H9 (cell line): ENCODE results near the gene JPT2. TPM values are rescaled to one million over a fixed set of nuclear protein-coding genes. Genes with fewer than 3 reads are reported as not detected.

ENCODE experiments used
- DNase-seq: peaks from one replicate; pipeline ENCODE4 v3.0.0-alpha.2; 2017
- H2AFZ ChIP-seq: one replicate; pipeline ENCODE4 v1.6.1; 2013; ENCODE audit warnings: mild to moderate bottlenecking, low read length, control low read depth, moderate library complexity
- H2AK5ac ChIP-seq: 2 replicates; pipeline ENCODE4 v1.6.1; 2013; ENCODE audit warnings: low read length, control low read depth, mixed read lengths; ENCODE audit not compliant: insufficient read length
- H2BK120ac ChIP-seq: one replicate; pipeline ENCODE4 v1.6.1; 2013; ENCODE audit warnings: low read depth, mild to moderate bottlenecking, low read length, control low read depth, inconsistent platforms; ENCODE audit not compliant: poor library complexity, severe bottlenecking
- H2BK12ac ChIP-seq: 2 replicates; pipeline ENCODE4 v1.6.1; 2013; ENCODE audit warnings: low read length, control low read depth, mixed read lengths, low read depth; ENCODE audit not compliant: insufficient read length
- H2BK15ac ChIP-seq: 2 replicates; pipeline ENCODE4 v1.6.1; 2013; ENCODE audit warnings: low read depth, low read length, control low read depth
- H2BK20ac ChIP-seq: one replicate; pipeline ENCODE4 v1.6.1; 2013; ENCODE audit warnings: low read depth, mild to moderate bottlenecking, low read length, control low read depth, inconsistent platforms; ENCODE audit not compliant: poor library complexity, severe bottlenecking
- H2BK5ac ChIP-seq: 2 replicates; pipeline ENCODE4 v1.6.1; 2013; ENCODE audit warnings: low read length, control low read depth, mixed read lengths; ENCODE audit not compliant: insufficient read length
- H3K14ac ChIP-seq: 2 replicates; pipeline ENCODE4 v1.6.1; 2013; ENCODE audit warnings: low read length, control low read depth; ENCODE audit not compliant: insufficient read depth
- H3K18ac ChIP-seq: 2 replicates; pipeline ENCODE4 v1.6.1; 2013; ENCODE audit warnings: low read depth, mild to moderate bottlenecking, mixed read lengths, low read length, control low read depth; ENCODE audit not compliant: insufficient read length
- H3K23ac ChIP-seq: 2 replicates; pipeline ENCODE4 v1.6.1; 2013; ENCODE audit warnings: low read length, control low read depth, mixed read lengths, low read depth; ENCODE audit not compliant: insufficient read length
- H3K23me2 ChIP-seq: 2 replicates; pipeline ENCODE4 v1.6.1; 2013; ENCODE audit warnings: low read depth, mild to moderate bottlenecking, mixed read lengths, low read length, control low read depth; ENCODE audit not compliant: insufficient read length, poor library complexity, severe bottlenecking
- H3K27ac ChIP-seq: 2 replicates; pipeline ENCODE4 v1.5.1; 2013; ENCODE audit warnings: low read length, control low read depth, mixed read lengths, low read depth; ENCODE audit not compliant: insufficient read length
- H3K27me3 ChIP-seq: 2 replicates; pipeline ENCODE4 v1.6.1; 2013; ENCODE audit warnings: low read length, control low read depth, inconsistent platforms; ENCODE audit not compliant: insufficient read depth
- H3K4ac ChIP-seq: 2 replicates; pipeline ENCODE4 v1.6.1; 2013; ENCODE audit warnings: low read depth, mild to moderate bottlenecking, control low read depth, inconsistent platforms, low read length, moderate library complexity
- H3K4me1 ChIP-seq: 2 replicates; pipeline ENCODE4 v1.6.1; 2013; ENCODE audit warnings: low read length, control low read depth, inconsistent platforms; ENCODE audit not compliant: insufficient read depth
- H3K4me2 ChIP-seq: 2 replicates; pipeline ENCODE4 v1.6.1; 2013; ENCODE audit warnings: low read length, control low read depth, mixed read lengths; ENCODE audit not compliant: insufficient read length, insufficient read depth
- H3K56ac ChIP-seq: 2 replicates; pipeline ENCODE4 v1.6.1; 2013; ENCODE audit warnings: low read depth, mild to moderate bottlenecking, mixed read lengths, low read length, control low read depth; ENCODE audit not compliant: insufficient read length
- H3K79me1 ChIP-seq: 2 replicates; pipeline ENCODE4 v1.6.1; 2013; ENCODE audit warnings: low read depth, mild to moderate bottlenecking, moderate library complexity, low read length, control low read depth, inconsistent platforms; ENCODE audit not compliant: insufficient read depth, poor library complexity, severe bottlenecking
- H3K79me2 ChIP-seq: 2 replicates; pipeline ENCODE4 v1.6.1; 2013; ENCODE audit warnings: low read length, control low read depth, inconsistent platforms; ENCODE audit not compliant: insufficient read depth
- H3K9ac ChIP-seq: 2 replicates; pipeline ENCODE4 v1.6.1; 2013; ENCODE audit warnings: low read length, control low read depth, mixed read lengths; ENCODE audit not compliant: insufficient read length; ENCODE audit errors: extremely low read depth
- H3K9me3 ChIP-seq: one replicate; pipeline ENCODE4 v1.6.1; 2013; ENCODE audit warnings: low read depth, low read length, inconsistent platforms; ENCODE audit not compliant: control insufficient read depth
- H3T11ph ChIP-seq: one replicate; pipeline ENCODE4 v1.6.1; 2013; ENCODE audit warnings: mild to moderate bottlenecking, low read length, control low read depth, inconsistent platforms
- H4K20me1 ChIP-seq: one replicate; pipeline ENCODE4 v1.6.1; 2013; ENCODE audit not compliant: control insufficient read depth, insufficient read length, insufficient read depth
- H4K5ac ChIP-seq: 2 replicates; pipeline ENCODE4 v1.6.1; 2013; ENCODE audit warnings: low read depth, mild to moderate bottlenecking, mixed read lengths, low read length, control low read depth; ENCODE audit not compliant: insufficient read length
- H4K8ac ChIP-seq: replicated peaks from 2 replicates; pipeline ENCODE4 v1.6.1; 2013; ENCODE audit warnings: low read length, control low read depth, mixed read lengths, low read depth; ENCODE audit not compliant: insufficient read length
- H4K91ac ChIP-seq: 2 replicates; pipeline ENCODE4 v1.6.1; 2013; ENCODE audit warnings: low read depth, mild to moderate bottlenecking, moderate library complexity, mixed read lengths, low read length, control low read depth; ENCODE audit not compliant: insufficient read length
- H3K27ac Mint-ChIP-seq, 3 experiments: 2 replicates in 2 of 3; 3 replicates in 1 of 3; pipeline ENCODE4 v1.8.0; 2020 to 2021; ENCODE audit warnings: mixed read lengths in 3 of 3, mild to moderate bottlenecking in 1 of 3, moderate library complexity in 1 of 3
- H3K27me3 Mint-ChIP-seq: 2 replicates; pipeline ENCODE4 v1.8.0; 2021; ENCODE audit warnings: low read depth, mild to moderate bottlenecking, moderate library complexity, mixed read lengths
- H3K36me3 Mint-ChIP-seq, 3 experiments: 2 replicates in 2 of 3; 3 replicates in 1 of 3; pipeline ENCODE4 v1.8.0; 2020 to 2021; ENCODE audit warnings: low read depth in 3 of 3, mixed read lengths in 3 of 3; ENCODE audit not compliant: insufficient read depth in 1 of 3
- H3K4me1 Mint-ChIP-seq, 2 experiments: 2 replicates each; pipeline ENCODE4 v1.8.0; 2020; ENCODE audit warnings: mixed read lengths in 2 of 2
- H3K4me3 Mint-ChIP-seq, 2 experiments: 2 replicates in 1 of 2; 3 replicates in 1 of 2; pipeline ENCODE4 v1.8.0; 2020 to 2021; ENCODE audit warnings: mild to moderate bottlenecking in 2 of 2, mixed read lengths in 2 of 2, moderate library complexity in 1 of 2
- H3K9me3 Mint-ChIP-seq, 2 experiments: 2 replicates in 1 of 2; 3 replicates in 1 of 2; pipeline ENCODE4 v1.8.0; 2020; ENCODE audit warnings: mild to moderate bottlenecking in 2 of 2, mixed read lengths in 2 of 2, moderate library complexity in 1 of 2
- WGBS: extraction: QIAGEN DNeasy Blood & Tissue Kit; methylation state at CpG from one replicate; pipeline ENCODE4 v1.1.7; 2013; ENCODE audit warnings: missing lambda C conversion rate, low lambda C conversion rate, mixed read lengths; ENCODE audit not compliant: insufficient read length; ENCODE audit errors: extremely low coverage; 5-methylcytosine and 5-hydroxymethylcytosine counted together
- total RNA-seq: library from RNA; stranded (reverse); gene quantifications from 2 replicates; pipeline ENCODE4 v1.2.1, GENCODE V29; 2021
- TF ChIP-seq, protein P1 (sequence below): fragments of 200-600 bp; sonication (generic); conservative IDR thresholded peaks from 3 replicates; pipeline ENCODE4 v1.8.0; 2021; ENCODE audit warnings: antibody characterized with exemption, mild to moderate bottlenecking

The JPT2 gene
- total RNA-seq, 1 experiment from 2014 or later = 206 TPM

DNA sequence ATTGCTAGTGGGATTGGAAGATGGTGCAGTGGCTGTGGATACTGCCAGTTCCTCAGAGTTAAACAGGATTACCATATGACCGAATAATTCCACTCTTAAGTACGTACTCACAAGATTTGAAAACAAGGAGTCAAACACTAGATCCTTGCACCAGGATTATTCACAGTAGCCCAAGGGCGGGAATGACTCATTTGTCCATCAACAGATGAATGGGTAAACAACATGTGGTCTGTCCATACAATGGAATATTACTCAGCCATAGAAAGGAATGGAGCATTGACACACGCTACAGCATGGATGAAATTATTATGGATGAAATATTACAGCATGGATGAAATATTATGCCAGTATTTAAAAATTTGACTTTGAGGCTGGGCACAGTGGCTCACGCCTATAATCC lies 18.8 kb downstream of the JPT2 start:
- Histone ChIP-seq H2BK15ac (no peak overlapping the region), H3K9ac (no peak overlapping the region), H4K20me1 (no peaks in the 10 kb centered on the region), H2BK5ac (no peak overlapping the region), H2AK5ac (no peak overlapping the region), H3K18ac (no peak overlapping the region), H3K9me3 (no peaks in the 10 kb centered on the region), H3T11ph (no peak overlapping the region), H3K23me2 (no peaks in the 10 kb centered on the region), H3K4ac (no peak overlapping the region), H2BK120ac (no peak overlapping the region), H4K91ac (no peak overlapping the region), H2BK20ac (no peak overlapping the region), H3K4me2 (no peak overlapping the region), H4K8ac (no peak overlapping the region), H2BK12ac (no peak overlapping the region), H3K27ac (no peak overlapping the region), H3K14ac (no peak overlapping the region), H3K4me1 (no peaks in the 10 kb centered on the region), H3K23ac (no peak overlapping the region), H3K56ac (no peak overlapping the region), H2AFZ (no peak overlapping the region), H4K5ac (no peak overlapping the region), H3K79me2 (peaks cover 2% of the 10 kb centered on the region; the same call in 1 of the 2 replicates), H3K79me1 (peaks cover 3% of the 10 kb centered on the region), H3K27me3 (no peaks in the 10 kb centered on the region; the same call in 1 of the 2 replicates)
- peaks cover 50 to 98% (median 92%) of the 10 kb centered on the region in 3 experiments for H3K36me3 Mint-ChIP-seq
- no peak for DNase-seq
- H3K4me3 Mint-ChIP-seq = no peak overlapping the region
- no CpG with 5 or more reads among the region's 5 CpGs for WGBS
- no peaks in the 10 kb centered on the region for H3K9me3 Mint-ChIP-seq
- no peak overlapping the region for H3K27ac Mint-ChIP-seq
- H3K4me1 Mint-ChIP-seq = no peaks in the 10 kb centered on the region
- H3K27me3 Mint-ChIP-seq = no peaks in the 10 kb centered on the region
- TF ChIP-seq, protein P1, sequence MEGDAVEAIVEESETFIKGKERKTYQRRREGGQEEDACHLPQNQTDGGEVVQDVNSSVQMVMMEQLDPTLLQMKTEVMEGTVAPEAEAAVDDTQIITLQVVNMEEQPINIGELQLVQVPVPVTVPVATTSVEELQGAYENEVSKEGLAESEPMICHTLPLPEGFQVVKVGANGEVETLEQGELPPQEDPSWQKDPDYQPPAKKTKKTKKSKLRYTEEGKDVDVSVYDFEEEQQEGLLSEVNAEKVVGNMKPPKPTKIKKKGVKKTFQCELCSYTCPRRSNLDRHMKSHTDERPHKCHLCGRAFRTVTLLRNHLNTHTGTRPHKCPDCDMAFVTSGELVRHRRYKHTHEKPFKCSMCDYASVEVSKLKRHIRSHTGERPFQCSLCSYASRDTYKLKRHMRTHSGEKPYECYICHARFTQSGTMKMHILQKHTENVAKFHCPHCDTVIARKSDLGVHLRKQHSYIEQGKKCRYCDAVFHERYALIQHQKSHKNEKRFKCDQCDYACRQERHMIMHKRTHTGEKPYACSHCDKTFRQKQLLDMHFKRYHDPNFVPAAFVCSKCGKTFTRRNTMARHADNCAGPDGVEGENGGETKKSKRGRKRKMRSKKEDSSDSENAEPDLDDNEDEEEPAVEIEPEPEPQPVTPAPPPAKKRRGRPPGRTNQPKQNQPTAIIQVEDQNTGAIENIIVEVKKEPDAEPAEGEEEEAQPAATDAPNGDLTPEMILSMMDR = no peak
